GM19351 (cell line): Measurements from ENCODE around the gene CERS6.

Experiments used
- ATAC-seq: cut with Tn5 transposase; IDR thresholded peaks from one replicate; pipeline ENCODE4 v1.9.1; 2021; ENCODE audit warnings: mild to moderate bottlenecking, moderate library complexity; ENCODE audit not compliant: unreplicated experiment

Gene CERS6

GRCh38 chr2:168528469-168528868, 72.4 kb downstream of the CERS6 start:
- ATAC-seq, result no peak

- no peak for ATAC-seq
Measured at GRCh38 chr2:168529054-168529833, 73.2 kb downstream of the CERS6 start.

- ATAC-seq, result no peak
Measured at GRCh38 chr2:168529900-168530561, 74.0 kb downstream of the CERS6 start.

- ATAC-seq, result peak; percentile 53
Measured at GRCh38 chr2:168530982-168531622, 75.0 kb downstream of the CERS6 start.

GRCh38 chr2:168534926-168535325, 78.9 kb downstream of the CERS6 start:
- ATAC-seq, result no peak

GRCh38 chr2:168536925-168537466, 80.9 kb downstream of the CERS6 start:
- ATAC-seq, result no peak

- no peak for ATAC-seq
Measured at GRCh38 chr2:168538133-168538532, 82.1 kb downstream of the CERS6 start.

GRCh38 chr2:168538534-168538933, 82.5 kb downstream of the CERS6 start:
- no peak for ATAC-seq

GRCh38 chr2:168539945-168540344, 83.9 kb downstream of the CERS6 start:
- no peak for ATAC-seq

- no peak for ATAC-seq
Measured at GRCh38 chr2:168541858-168542257, 85.8 kb downstream of the CERS6 start.

- no peak for ATAC-seq
Measured at GRCh38 chr2:168543037-168543436, 87.0 kb downstream of the CERS6 start.

- no peak for ATAC-seq
Measured at GRCh38 chr2:168543935-168544334, 87.9 kb downstream of the CERS6 start.

- no peak for ATAC-seq
Measured at GRCh38 chr2:168545439-168546082, 89.5 kb downstream of the CERS6 start.

GRCh38 chr2:168550670-168551069, 94.6 kb downstream of the CERS6 start:
- no peak for ATAC-seq

GRCh38 chr2:168552450-168552856, 96.4 kb downstream of the CERS6 start:
- peak; percentile 99 for ATAC-seq

GRCh38 chr2:168555283-168555682, 99.2 kb downstream of the CERS6 start:
- ATAC-seq, result no peak

- no peak for ATAC-seq
Measured at GRCh38 chr2:168559187-168559586, 103.1 kb downstream of the CERS6 start.

- peak; percentile 60 for ATAC-seq
Measured at GRCh38 chr2:168560817-168561499, 104.9 kb downstream of the CERS6 start.

- ATAC-seq, result no peak
Measured at GRCh38 chr2:168561991-168562390, 105.9 kb downstream of the CERS6 start.

GRCh38 chr2:168562971-168563370, 106.9 kb downstream of the CERS6 start:
- ATAC-seq, result no peak

- peak; percentile 32 for ATAC-seq
Measured at GRCh38 chr2:168564641-168565040, 108.6 kb downstream of the CERS6 start.
